HTR-8/SVneo (cell line): ENCODE measurements around the gene EWSR1.
"Not testable (repeated sequence)": the region's sequence is repeated elsewhere in the genome, so short reads cannot be mapped to it uniquely, and the experiment has no call there.

Experiments used
- DNase-seq: peaks from one replicate; pipeline ENCODE4 v3.0.0; 2011; ENCODE audit warnings: low spot score, mixed read lengths; ENCODE audit not compliant: insufficient read length
- FAIRE-seq: peaks from 2 replicates; lab custom pipeline; 2011; peaks lifted over from hg19 to GRCh38; lab: Jason Lieb, UNC

Gene EWSR1

GRCh38 chr22:29331213-29331612 is 63.1 kb downstream of the EWSR1 start:
- DNase-seq (no peak), FAIRE-seq (no peak)

GRCh38 chr22:29331658-29332300 is 63.7 kb downstream of the EWSR1 start:
- FAIRE-seq: no peak
- DNase-seq: no peak

- FAIRE-seq (no peak), DNase-seq (no peak)
Observed at GRCh38 chr22:29332886-29333496, 64.9 kb downstream of the EWSR1 start.

GRCh38 chr22:29334148-29334547 is 66.1 kb downstream of the EWSR1 start:
- no peak for FAIRE-seq
- DNase-seq: no peak

GRCh38 chr22:29334696-29335344 is 66.8 kb downstream of the EWSR1 start:
- no peak for DNase-seq
- no peak for FAIRE-seq

- FAIRE-seq (no peak), DNase-seq (no peak)
Observed at GRCh38 chr22:29335656-29336055, 67.6 kb downstream of the EWSR1 start.

- FAIRE-seq (no peak), DNase-seq (no peak)
Observed at GRCh38 chr22:29336751-29337490, 68.9 kb downstream of the EWSR1 start.

- DNase-seq (no peak), FAIRE-seq (no peak)
Observed at GRCh38 chr22:29337631-29338284, 69.7 kb downstream of the EWSR1 start.

GRCh38 chr22:29338398-29338797 is 70.3 kb downstream of the EWSR1 start:
- no peak for FAIRE-seq
- DNase-seq: no peak

GRCh38 chr22:29339381-29340235 is 71.5 kb downstream of the EWSR1 start:
- FAIRE-seq (no peak), DNase-seq (no peak)

GRCh38 chr22:29340566-29340965 is 72.5 kb downstream of the EWSR1 start:
- FAIRE-seq (no peak), DNase-seq (no peak)

- DNase-seq (no peak), FAIRE-seq (no peak)
Observed at GRCh38 chr22:29341056-29341848, 73.2 kb downstream of the EWSR1 start.

- DNase-seq (no peak), FAIRE-seq (no peak)
Observed at GRCh38 chr22:29341849-29342127, 73.7 kb downstream of the EWSR1 start.

- FAIRE-seq (no peak), DNase-seq (no peak)
Observed at GRCh38 chr22:29342177-29342576, 74.1 kb downstream of the EWSR1 start.

- FAIRE-seq (no peak), DNase-seq (no peak)
Observed at GRCh38 chr22:29342577-29343312, 74.7 kb downstream of the EWSR1 start.

GRCh38 chr22:29343313-29343805 is 75.3 kb downstream of the EWSR1 start:
- FAIRE-seq (no peak), DNase-seq (no peak)

GRCh38 chr22:29344137-29344536 is 76.1 kb downstream of the EWSR1 start:
- DNase-seq (peak; percentile 83), FAIRE-seq (peak; percentile 49)

GRCh38 chr22:29344889-29345288 is 76.8 kb downstream of the EWSR1 start:
- not testable (repeated sequence) for FAIRE-seq

More at GRCh38 chr22:29344889-29345288, 76.8 kb downstream of the EWSR1 start:
- DNase-seq: not testable (repeated sequence)
